Uterus (tissue), 4 donors: ENCODE data around the gene SPEG. TPM values are rescaled to one million over a fixed set of nuclear protein-coding genes. Genes with fewer than 3 reads are reported as not detected.

Source experiments
- DNase-seq, 2 donors: peaks; one replicate each; pipeline ENCODE4 v3.0.0-alpha.2; 2019 to 2020
- H3K27ac ChIP-seq, 2 donors: fragments of 200-600 bp; sonication (generic); 1 replicate in 1 of 2; 2 replicates in 1 of 2; pipeline ENCODE4 v1.5.1; 2016 to 2018
- H3K27me3 ChIP-seq, 2 donors: fragments of 200-600 bp; sonication (generic); one replicate each; pipeline ENCODE4 v1.5.1; 2018 to 2019; ENCODE audit warnings: control low read depth in 1 of 2
- H3K36me3 ChIP-seq, 2 donors: fragments of 200-600 bp; sonication (generic); one replicate each; pipeline ENCODE4 v1.5.1; 2019; ENCODE audit warnings: control low read depth in 1 of 2
- H3K4me1 ChIP-seq, 2 donors: fragments of 200-600 bp; sonication (generic); one replicate each; pipeline ENCODE4 v1.5.1; 2018 to 2019; ENCODE audit warnings: control low read depth in 1 of 2
- H3K4me3 ChIP-seq, 2 donors: fragments of 200-600 bp; sonication (generic); 1 replicate in 1 of 2; 2 replicates in 1 of 2; pipeline ENCODE4 v1.5.1; 2018 to 2019; ENCODE audit warnings: mild to moderate bottlenecking in 1 of 2
- H3K9me3 ChIP-seq, 2 donors: fragments of 200-600 bp; sonication (generic); one replicate each; pipeline ENCODE4 v1.5.1; 2019; ENCODE audit warnings: control low read depth in 1 of 2
- CTCF ChIP-seq, 4 experiments: fragments of 200-600 bp in 2 of 4; fragments of 450-650 bp in 2 of 4; sonication (generic) in 2 of 4; IDR thresholded peaks; one replicate each; pipeline ENCODE4 v1.5.1; 2016 to 2019; ENCODE audit warnings: antibody characterized with exemption in 4 of 4, mild to moderate bottlenecking in 2 of 4, moderate library complexity in 1 of 4
- POLR2A ChIP-seq, 2 donors: fragments of 450-650 bp; IDR thresholded peaks; one replicate each; pipeline ENCODE4 v1.6.1; 2016; ENCODE audit warnings: antibody characterized with exemption in 2 of 2, mild to moderate bottlenecking in 1 of 2, moderate library complexity in 1 of 2
- intact Hi-C: fragments of 100-400 bp; cut with DNase I; formaldehyde crosslinking; loops from one replicate; pipeline ENCODE4 v1.15.1; 2023; ENCODE audit warnings: low total_unique reads
- total RNA-seq, 4 donors: library from RNA; depleted of rRNA in 3 of 4; stranded (reverse); fragments of >200 nt in 3 of 4; gene quantifications; one replicate each; pipeline versions ENCODE4 v1.1.0 to v1.2.4, GENCODE V29; 2014 to 2023
- donor health status: DM: yes; HTN: yes; CAD: no.

The SPEG gene
- total RNA-seq, 4 donors from 2014 or later = 22.9 to 318 (median 36.1) TPM

- TF ChIP-seq CTCF (IDR thresholded peaks at IDR 0.05) (no peak), POLR2A (IDR thresholded peaks at IDR 0.05) (no peak)
- intact Hi-C loops = loop anchor here (5.0 kb wide), 1 partner anchor 130 kb away; no protein-coding TSS in a partner anchor
- DNase-seq = no peak
- Histone ChIP-seq H3K27me3 (no peaks in the 10 kb centered on the region), H3K9me3 (no peaks in the 10 kb centered on the region), H3K36me3 (no peaks in the 10 kb centered on the region), H3K4me1 (no peaks in the 10 kb centered on the region), H3K4me3 (no peak overlapping the region), H3K27ac (no peak overlapping the region)
Observed at GRCh38 chr2:219531639-219532377, 97.2 kb downstream of the SPEG start.

GRCh38 chr2:219532378-219532649 is 97.7 kb downstream of the SPEG start:
- TF ChIP-seq CTCF (IDR thresholded peaks at IDR 0.05) (no peak), POLR2A (IDR thresholded peaks at IDR 0.05) (no peak)
- Histone ChIP-seq H3K9me3 (no peaks in the 10 kb centered on the region), H3K4me3 (no peak overlapping the region), H3K27me3 (no peaks in the 10 kb centered on the region), H3K27ac (no peak overlapping the region), H3K4me1 (no peaks in the 10 kb centered on the region), H3K36me3 (no peaks in the 10 kb centered on the region)
- intact Hi-C loops = loop anchor here (5.0 kb wide), 1 partner anchor 130 kb away; no protein-coding TSS in a partner anchor
- no peak for DNase-seq

GRCh38 chr2:219533930-219534661 is 99.5 kb downstream of the SPEG start:
- TF ChIP-seq CTCF (IDR thresholded peaks at IDR 0.05) (no peak), POLR2A (IDR thresholded peaks at IDR 0.05) (no peak)
- H3K9me3 ChIP-seq = no peaks in the 10 kb centered on the region
- H3K27ac ChIP-seq = no peak overlapping the region
- no peaks in the 10 kb centered on the region for H3K4me1 ChIP-seq
- no peak for DNase-seq
- H3K27me3 ChIP-seq = no peaks in the 10 kb centered on the region
- no peak overlapping the region for H3K4me3 ChIP-seq
- no peaks in the 10 kb centered on the region for H3K36me3 ChIP-seq
- intact Hi-C loops = loop anchor here (5.0 kb wide), 1 partner anchor 132 kb away; no protein-coding TSS in a partner anchor

- DNase-seq = no peak
Observed at GRCh38 chr2:219536425-219536824, 101.8 kb downstream of the SPEG start.

More at GRCh38 chr2:219536425-219536824, 101.8 kb downstream of the SPEG start:
- H3K9me3 ChIP-seq = no peaks in the 10 kb centered on the region
- H3K4me3 ChIP-seq = no peak overlapping the region
- peaks cover 0 to under 1% of the 10 kb centered on the region in 2 donors for H3K4me1 ChIP-seq
- intact Hi-C loops = no loop called here
- H3K27ac ChIP-seq = no peak overlapping the region
- no peaks in the 10 kb centered on the region for H3K27me3 ChIP-seq
- no peak for TF ChIP-seq POLR2A (IDR thresholded peaks at IDR 0.05)
- TF ChIP-seq CTCF (IDR thresholded peaks at IDR 0.05) = no peak
- H3K36me3 ChIP-seq = no peaks in the 10 kb centered on the region
